H1 (cell line): ENCODE data around the gene FOXO4. TPM values are rescaled to one million over a fixed set of nuclear protein-coding genes. Genes with fewer than 3 reads are reported as not detected.

ENCODE experiments used
- CTCF ChIA-PET: fragments of 300-600 bp; sonication (Branson Sonifier 250); formaldehyde crosslinking; loops from one replicate; lab custom pipeline; 2021; ENCODE audit not compliant: partially characterized antibody; lab: Charles Lee
- POLR2A ChIA-PET: fragments of 300-600 bp; sonication (Branson Sonifier 250); formaldehyde crosslinking; loops from one replicate; lab custom pipeline; 2021; ENCODE audit warnings: inconsistent platforms; ENCODE audit not compliant: partially characterized antibody; lab: Charles Lee
- DNase-seq, 2 experiments: peaks; one replicate each; pipeline versions ENCODE4 v3.0.0 to v3.0.0-alpha.2; 2010 to 2022; ENCODE audit warnings: low spot score in 2 of 2, low read depth in 1 of 2, mixed read lengths in 1 of 2
- FAIRE-seq: peaks from 2 replicates; lab custom pipeline; 2011; peaks lifted over from hg19 to GRCh38; lab: Jason Lieb, UNC
- H2AFZ ChIP-seq: 2 replicates; pipeline ENCODE4 v1.8.1; 2012; ENCODE audit warnings: low read length, inconsistent platforms
- H2AK5ac ChIP-seq: 2 replicates; pipeline ENCODE4 v1.6.1; 2013; ENCODE audit warnings: low read depth, low read length
- H2BK120ac ChIP-seq: replicated peaks from 2 replicates; pipeline ENCODE3; 2013; ENCODE audit warnings: low read depth, low read length, inconsistent platforms
- H2BK12ac ChIP-seq: 2 replicates; pipeline ENCODE4 v1.6.1; 2013; ENCODE audit warnings: low read depth, low read length
- H2BK15ac ChIP-seq: 2 replicates; pipeline ENCODE4 v1.6.1; 2013; ENCODE audit warnings: low read length
- H2BK20ac ChIP-seq: 2 replicates; pipeline ENCODE4 v1.6.1; 2013; ENCODE audit warnings: low read length
- H2BK5ac ChIP-seq: 2 replicates; pipeline ENCODE4 v1.6.1; 2013; ENCODE audit warnings: low read depth, low read length
- H3K14ac ChIP-seq: 2 replicates; pipeline ENCODE4 v1.6.1; 2013; ENCODE audit warnings: inconsistent platforms; ENCODE audit not compliant: insufficient read length
- H3K18ac ChIP-seq: 2 replicates; pipeline ENCODE4 v1.6.1; 2013; ENCODE audit warnings: low read length; ENCODE audit errors: extremely low read depth
- H3K23ac ChIP-seq: 2 replicates; pipeline ENCODE4 v1.6.1; 2013; ENCODE audit warnings: inconsistent platforms; ENCODE audit not compliant: insufficient read length
- H3K23me2 ChIP-seq: 2 replicates; pipeline ENCODE4 v1.6.1; 2013; ENCODE audit warnings: low read depth, low read length
- H3K27ac ChIP-seq: 2 replicates; pipeline ENCODE4 v1.6.1; 2011; ENCODE audit warnings: low read depth, low read length, inconsistent platforms
- H3K27me3 ChIP-seq, 4 experiments: replicated peaks in 1 of 4; 1 replicate in 1 of 4; 2 replicates in 3 of 4; pipeline versions ENCODE4 v1.6.1 to v1.8.1; 2011 to 2013; ENCODE audit warnings: low read length in 3 of 4, mild to moderate bottlenecking in 3 of 4, inconsistent platforms in 2 of 4, mixed read lengths in 2 of 4, moderate library complexity in 1 of 4; ENCODE audit not compliant: control insufficient read depth in 3 of 4, insufficient read depth in 3 of 4; ENCODE audit errors: extremely low read depth in 1 of 4
- H3K36me3 ChIP-seq, 4 experiments: 2 replicates each; pipeline versions ENCODE4 v1.6.1 to v1.8.1; 2011 to 2013; ENCODE audit warnings: mild to moderate bottlenecking in 4 of 4, low read length in 3 of 4, moderate library complexity in 2 of 4, control low read depth in 1 of 4, inconsistent platforms in 1 of 4; ENCODE audit not compliant: insufficient read depth in 4 of 4, control insufficient read depth in 2 of 4
- H3K4ac ChIP-seq: replicated peaks from 2 replicates; pipeline ENCODE3; 2013; ENCODE audit warnings: low read length, low read depth, mixed read lengths, inconsistent platforms; ENCODE audit not compliant: insufficient read length
- H3K4me1 ChIP-seq, 4 experiments: replicated peaks in 1 of 4; 1 replicate in 1 of 4; 2 replicates in 3 of 4; pipeline versions ENCODE4 v1.6.1 to v1.8.1; 2011 to 2013; ENCODE audit warnings: low read length in 3 of 4, inconsistent platforms in 2 of 4, mixed read lengths in 1 of 4; ENCODE audit not compliant: insufficient read depth in 4 of 4, control insufficient read depth in 3 of 4
- H3K4me2 ChIP-seq, 2 experiments: 2 replicates each; pipeline versions ENCODE4 v1.6.1 to v1.8.1; 2011 to 2013; ENCODE audit warnings: low read depth in 2 of 2, low read length in 2 of 2, control low read depth in 1 of 2, inconsistent platforms in 1 of 2, mild to moderate bottlenecking in 1 of 2; ENCODE audit not compliant: insufficient read depth in 1 of 2
- H3K4me3 ChIP-seq, 4 experiments: fragments of 200-600, 300-600 bp in 1 of 4; sonication (generic), shearing (Covaris generic), sonication (Bioruptor Twin) in 1 of 4; 2 replicates each; pipeline versions ENCODE4 v1.5.1 to v1.8.1; 2011 to 2016; ENCODE audit warnings: low read length in 4 of 4, low read depth in 3 of 4, control low read depth in 2 of 4, inconsistent platforms in 2 of 4, mild to moderate bottlenecking in 2 of 4, mixed read lengths in 1 of 4, moderate library complexity in 1 of 4; ENCODE audit not compliant: insufficient read depth in 2 of 4; ENCODE audit errors: extremely low read depth in 1 of 4
- H3K56ac ChIP-seq: replicated peaks from 2 replicates; pipeline ENCODE3; 2013; ENCODE audit warnings: low read depth, mild to moderate bottlenecking, mixed read lengths, low read length, inconsistent platforms; ENCODE audit not compliant: insufficient read length
- H3K79me1 ChIP-seq: 2 replicates; pipeline ENCODE4 v1.6.1; 2013; ENCODE audit warnings: low read depth, low read length, control low read depth
- H3K79me2 ChIP-seq, 2 experiments: 2 replicates each; pipeline versions ENCODE4 v1.6.1 to v1.8.1; 2012 to 2013; ENCODE audit warnings: low read length in 2 of 2, mild to moderate bottlenecking in 2 of 2, inconsistent platforms in 1 of 2; ENCODE audit not compliant: insufficient read depth in 2 of 2, control insufficient read depth in 1 of 2
- H3K9ac ChIP-seq, 4 experiments: replicated peaks in 1 of 4; 1 replicate in 1 of 4; 2 replicates in 3 of 4; pipeline versions ENCODE4 v1.6.1 to v1.8.1; 2011 to 2013; ENCODE audit warnings: low read depth in 3 of 4, low read length in 3 of 4, control low read depth in 2 of 4, mild to moderate bottlenecking in 2 of 4, moderate library complexity in 2 of 4, inconsistent platforms in 1 of 4; ENCODE audit errors: extremely low read depth in 1 of 4
- H3K9me3 ChIP-seq, 2 experiments: 2 replicates each; pipeline versions ENCODE4 v1.6.1 to v1.8.1; 2012 to 2013; ENCODE audit warnings: mild to moderate bottlenecking in 2 of 2, moderate library complexity in 2 of 2, control low read depth in 1 of 2, inconsistent platforms in 1 of 2, low read depth in 1 of 2, low read length in 1 of 2, mixed read lengths in 1 of 2; ENCODE audit not compliant: insufficient read depth in 2 of 2
- H4K20me1 ChIP-seq, 2 experiments: replicated peaks in 1 of 2; 2 replicates each; pipeline versions ENCODE3 to v1.8.1; 2011 to 2013; ENCODE audit warnings: inconsistent platforms in 2 of 2, low read length in 2 of 2, mild to moderate bottlenecking in 1 of 2; ENCODE audit not compliant: insufficient read depth in 2 of 2, control insufficient read depth in 1 of 2
- H4K5ac ChIP-seq: 2 replicates; pipeline ENCODE4 v1.6.1; 2013; ENCODE audit warnings: low read length, low read depth, mixed read lengths, inconsistent platforms; ENCODE audit not compliant: insufficient read length
- H4K8ac ChIP-seq: 2 replicates; pipeline ENCODE4 v1.8.0; 2013; ENCODE audit warnings: mild to moderate bottlenecking, moderate library complexity, low read length, inconsistent platforms; ENCODE audit not compliant: insufficient read depth; ENCODE audit errors: extremely low read depth
- H4K91ac ChIP-seq: replicated peaks from 2 replicates; pipeline ENCODE3; 2013; ENCODE audit warnings: low read length, mixed read lengths, inconsistent platforms; ENCODE audit not compliant: insufficient read length
- BACH1 ChIP-seq: IDR thresholded peaks from 2 replicates; pipeline ENCODE4 v1.6.1; 2012; ENCODE audit warnings: low read length, improper control_type of control experiment
- CHD2 ChIP-seq: IDR thresholded peaks from 2 replicates; pipeline ENCODE4 v1.6.1; 2012; ENCODE audit warnings: low read length, improper control_type of control experiment
- CTBP2 ChIP-seq: IDR thresholded peaks from 2 replicates; pipeline ENCODE4 v1.7.0; 2011; ENCODE audit warnings: borderline replicate concordance, mild to moderate bottlenecking, moderate library complexity, mixed read lengths, low read length; ENCODE audit not compliant: insufficient read depth, insufficient read length
- EZH2 ChIP-seq: fragments of 200-600 bp; sonication (generic); IDR thresholded peaks from 2 replicates; pipeline ENCODE4 v1.7.1; 2012; ENCODE audit warnings: low read depth, mild to moderate bottlenecking, moderate library complexity, low read length, inconsistent platforms; ENCODE audit not compliant: severe bottlenecking
- KDM1A ChIP-seq: fragments of 200-600, 300-600 bp; sonication (generic); IDR thresholded peaks from 2 replicates; pipeline ENCODE4 v1.7.1; 2016; ENCODE audit warnings: mild to moderate bottlenecking, low read length, borderline replicate concordance
- PHF8 ChIP-seq: fragments of 200-600 bp; sonication (generic); conservative IDR thresholded peaks from 2 replicates; pipeline ENCODE4 v1.7.1; 2012; ENCODE audit warnings: low read depth, mild to moderate bottlenecking, inconsistent platforms, low read length, moderate library complexity
- RFX5 ChIP-seq: IDR thresholded peaks from 2 replicates; pipeline ENCODE4 v1.6.1; 2011; ENCODE audit warnings: low read depth, low read length, improper control_type of control experiment, borderline replicate concordance
- SIRT6 ChIP-seq: IDR thresholded peaks from one replicate; pipeline ENCODE4 v1.7.1; 2012; ENCODE audit warnings: low read length, inconsistent platforms
- SP1 ChIP-seq: IDR thresholded peaks from 2 replicates; pipeline ENCODE4 v1.6.1; 2011; ENCODE audit warnings: low read depth, low read length
- SP2 ChIP-seq: IDR thresholded peaks from 2 replicates; pipeline ENCODE4 v1.6.1; 2012; ENCODE audit warnings: mild to moderate bottlenecking, low read length, inconsistent platforms
- TCF12 ChIP-seq: IDR thresholded peaks from 2 replicates; pipeline ENCODE4 v1.6.1; 2011; ENCODE audit warnings: low read depth, mild to moderate bottlenecking, low read length
- WGBS, 2 experiments: shearing (Covaris generic) in 1 of 2; methylation state at CpG; one replicate each; pipeline versions ENCODE4 v1.1.6 to v1.1.7; 2013 to 2015; ENCODE audit warnings: low lambda C conversion rate in 2 of 2, mixed read lengths in 2 of 2, inconsistent platforms in 1 of 2, low coverage in 1 of 2, missing lambda C conversion rate in 1 of 2; ENCODE audit not compliant: insufficient replicate concordance in 2 of 2, insufficient coverage in 1 of 2, insufficient read length in 1 of 2; ENCODE audit errors: extremely low coverage in 1 of 2, missing lambda C conversion rate in 1 of 2; 5-methylcytosine and 5-hydroxymethylcytosine counted together
- polyA plus RNA-seq, 7 experiments: library from polyadenylated mRNA; depleted of rRNA in 3 of 7; stranded (reverse) in 5 of 7; unstranded in 2 of 7; fragments of >200 nt in 5 of 7; fragments of 200-250 nt in 2 of 7; gene quantifications; 1 replicate in 5 of 7; 2 replicates in 1 of 7; 4 replicates in 1 of 7; pipeline versions ENCODE4 v1.2.1 to v1.2.3, GENCODE V29; 2011 to 2013; ENCODE audit warnings: missing spikeins in 2 of 7, mixed read lengths in 2 of 7
- total RNA-seq: library from RNA; stranded (reverse); fragmentation: NEBNext Ultra II Directional; extraction: Animal tissue kit (Norgen Biotek cat#: 25700); gene quantifications from 2 replicates; pipeline ENCODE4 v1.2.1, GENCODE V29; 2021
- TF ChIP-seq, protein P1 (sequence below): IDR thresholded peaks from 2 replicates; pipeline ENCODE4 v1.6.1; 2012; ENCODE audit warnings: low read length, inconsistent platforms

FOXO4 gene
- total and polyA plus RNA-seq, 2 of the 8 experiments (the other 6 are each of a cell fraction or from before 2014, with no cell fraction given): 12.3 to 57.4 TPM

DNA sequence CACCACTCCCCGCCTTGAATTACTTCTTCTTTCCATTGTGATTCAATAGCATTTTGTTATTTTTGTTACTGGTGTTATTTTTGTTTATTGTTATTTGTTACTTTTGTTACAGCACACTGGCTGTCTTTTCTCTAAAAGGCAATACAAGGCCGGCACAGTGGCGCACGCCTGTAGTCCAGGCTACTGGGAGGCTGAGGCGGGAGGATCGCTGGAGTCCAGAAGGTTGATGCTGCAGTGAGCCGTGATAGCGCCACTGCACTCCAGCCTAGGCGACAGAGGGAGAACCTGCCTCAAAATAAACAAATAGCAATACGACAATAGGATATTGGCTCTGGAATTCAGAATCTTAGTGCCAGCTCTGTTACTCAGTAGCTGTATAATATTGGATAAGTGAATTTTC lies 21.7 kb downstream of the FOXO4 start:
- Histone ChIP-seq H3K4me1 (peaks cover 0 to 6% (median 2%) of the 10 kb centered on the region in 4 experiments; a peak in 3 of 7 replicates), H2BK15ac (no peak overlapping the region), H4K20me1 (peaks cover 0 to 2% of the 10 kb centered on the region in 2 experiments), H2AK5ac (no peak overlapping the region), H3K14ac (no peak overlapping the region), H3K79me2 (no peaks in the 10 kb centered on the region), H3K4me2 (peak overlapping the region; percentile 66 to 91), H3K9me3 (no peaks in the 10 kb centered on the region), H3K36me3 (peaks cover 0 to 19% (median 9%) of the 10 kb centered on the region in 4 experiments; a peak in 6 of 8 replicates), H3K27me3 (peaks cover 0 to 3% (median 0%) of the 10 kb centered on the region in 4 experiments; a peak in 1 of 7 replicates), H2BK20ac (no peak overlapping the region), H2BK12ac (no peak overlapping the region), H4K5ac (no peak overlapping the region), H3K18ac (no peak overlapping the region), H3K79me1 (no peaks in the 10 kb centered on the region), H2AFZ (no peak overlapping the region), H3K9ac (no peak overlapping the region), H3K56ac (no peak overlapping the region), H2BK5ac (no peak overlapping the region), H2BK120ac (no peak overlapping the region), H3K4me3 (peak overlapping the region in 1 of 4 experiments; percentile 84; a peak in 2 of 8 replicates), H3K27ac (no peak overlapping the region), H4K8ac (no peak overlapping the region), H3K4ac (no peak overlapping the region), H3K23me2 (no peaks in the 10 kb centered on the region; the same call in 1 of the 2 replicates), H4K91ac (no peak overlapping the region), H3K23ac (no peak overlapping the region)
- ChIA-PET POLR2A (interaction anchor here (1.2 to 2.7 kb wide), 6 partner anchors 14 to 64 kb away, joined by 3 to 17 read pairs (median 7); partner anchors contain the start of gene FOXO4), CTCF (interaction anchor here (0.8 to 2.8 kb wide), 3 partner anchors 13 to 18 kb away, joined by 3 to 13 read pairs (median 4); no protein-coding TSS in a partner anchor)
- WGBS, 2 experiments: 81% methylated on average over 10 of the region's 10 CpGs; no CpG with 5 or more reads in 1 of the 2 experiments
- FAIRE-seq (no peak), DNase-seq (no peak)
- TF ChIP-seq PHF8 (no peak), BACH1 (no peak), TCF12 (no peak), CTBP2 (no peak), SP2 (no peak), CHD2 (no peak), SP1 (no peak), EZH2 (no peak), KDM1A (no peak), SIRT6 (no peak), RFX5 (no peak)
- TF ChIP-seq, protein P1, sequence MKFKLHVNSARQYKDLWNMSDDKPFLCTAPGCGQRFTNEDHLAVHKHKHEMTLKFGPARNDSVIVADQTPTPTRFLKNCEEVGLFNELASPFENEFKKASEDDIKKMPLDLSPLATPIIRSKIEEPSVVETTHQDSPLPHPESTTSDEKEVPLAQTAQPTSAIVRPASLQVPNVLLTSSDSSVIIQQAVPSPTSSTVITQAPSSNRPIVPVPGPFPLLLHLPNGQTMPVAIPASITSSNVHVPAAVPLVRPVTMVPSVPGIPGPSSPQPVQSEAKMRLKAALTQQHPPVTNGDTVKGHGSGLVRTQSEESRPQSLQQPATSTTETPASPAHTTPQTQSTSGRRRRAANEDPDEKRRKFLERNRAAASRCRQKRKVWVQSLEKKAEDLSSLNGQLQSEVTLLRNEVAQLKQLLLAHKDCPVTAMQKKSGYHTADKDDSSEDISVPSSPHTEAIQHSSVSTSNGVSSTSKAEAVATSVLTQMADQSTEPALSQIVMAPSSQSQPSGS: no peak
